Inflammatory macrophage (primary cell): ENCODE results near the gene CYTH4.
"Not testable (repeated sequence)": the region's sequence is repeated elsewhere in the genome, so short reads cannot be mapped to it uniquely, and the experiment has no call there.

Experiments used
- DNase-seq, 2 donors: peaks; one replicate each; pipeline ENCODE4 v3.0.0-alpha.2; 2020 to 2022
- total RNA-seq, 18 experiments: gene quantifications; one replicate each; lab custom pipeline; 2026; ENCODE audit warnings: mixed read lengths in 6 of 18, inconsistent platforms in 2 of 18; lab: John Stamatoyannopoulos, UW

CYTH4 gene, protein sequence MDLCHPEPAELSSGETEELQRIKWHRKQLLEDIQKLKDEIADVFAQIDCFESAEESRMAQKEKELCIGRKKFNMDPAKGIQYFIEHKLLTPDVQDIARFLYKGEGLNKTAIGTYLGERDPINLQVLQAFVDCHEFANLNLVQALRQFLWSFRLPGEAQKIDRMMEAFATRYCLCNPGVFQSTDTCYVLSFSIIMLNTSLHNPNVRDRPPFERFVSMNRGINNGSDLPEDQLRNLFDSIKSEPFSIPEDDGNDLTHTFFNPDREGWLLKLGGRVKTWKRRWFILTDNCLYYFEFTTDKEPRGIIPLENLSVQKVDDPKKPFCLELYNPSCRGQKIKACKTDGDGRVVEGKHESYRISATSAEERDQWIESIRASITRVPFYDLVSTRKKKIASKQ
- total RNA-seq: 20.8 to 461 (median 208) reads per million in 18 experiments

- peak; percentile 86 to 95 for DNase-seq
Observed at GRCh38 chr22:37282385-37282677, at the start of gene CYTH4. TSS of gene CYTH4 (plus strand) at chr22:37282508. CDS start at chr22:37282570, 62 bp downstream.

DNA sequence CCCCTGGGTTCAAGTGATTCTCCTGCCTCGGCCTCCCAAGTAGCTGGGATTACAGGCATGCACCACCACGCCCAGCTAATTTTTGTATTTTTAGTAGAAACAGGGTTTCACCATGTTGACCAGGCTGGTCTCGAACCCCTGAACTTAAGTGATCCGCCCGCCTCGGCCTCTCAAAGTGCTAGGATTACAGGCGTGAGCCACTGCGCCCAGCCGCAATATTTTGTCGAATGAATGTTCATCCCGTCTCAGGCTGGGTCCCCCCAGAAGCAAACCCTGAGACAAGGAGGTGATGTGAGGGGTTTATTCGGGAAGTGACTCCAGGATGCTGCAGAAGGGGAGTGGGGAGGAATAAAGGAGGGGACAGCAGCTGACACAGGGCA lies 48.9 kb upstream of the CYTH4 start:
- DNase-seq: not testable (repeated sequence)

- DNase-seq: peak; percentile 56 to 74
Observed at GRCh38 chr22:37233751-37234631, 48.3 kb upstream of the CYTH4 start.

DNA sequence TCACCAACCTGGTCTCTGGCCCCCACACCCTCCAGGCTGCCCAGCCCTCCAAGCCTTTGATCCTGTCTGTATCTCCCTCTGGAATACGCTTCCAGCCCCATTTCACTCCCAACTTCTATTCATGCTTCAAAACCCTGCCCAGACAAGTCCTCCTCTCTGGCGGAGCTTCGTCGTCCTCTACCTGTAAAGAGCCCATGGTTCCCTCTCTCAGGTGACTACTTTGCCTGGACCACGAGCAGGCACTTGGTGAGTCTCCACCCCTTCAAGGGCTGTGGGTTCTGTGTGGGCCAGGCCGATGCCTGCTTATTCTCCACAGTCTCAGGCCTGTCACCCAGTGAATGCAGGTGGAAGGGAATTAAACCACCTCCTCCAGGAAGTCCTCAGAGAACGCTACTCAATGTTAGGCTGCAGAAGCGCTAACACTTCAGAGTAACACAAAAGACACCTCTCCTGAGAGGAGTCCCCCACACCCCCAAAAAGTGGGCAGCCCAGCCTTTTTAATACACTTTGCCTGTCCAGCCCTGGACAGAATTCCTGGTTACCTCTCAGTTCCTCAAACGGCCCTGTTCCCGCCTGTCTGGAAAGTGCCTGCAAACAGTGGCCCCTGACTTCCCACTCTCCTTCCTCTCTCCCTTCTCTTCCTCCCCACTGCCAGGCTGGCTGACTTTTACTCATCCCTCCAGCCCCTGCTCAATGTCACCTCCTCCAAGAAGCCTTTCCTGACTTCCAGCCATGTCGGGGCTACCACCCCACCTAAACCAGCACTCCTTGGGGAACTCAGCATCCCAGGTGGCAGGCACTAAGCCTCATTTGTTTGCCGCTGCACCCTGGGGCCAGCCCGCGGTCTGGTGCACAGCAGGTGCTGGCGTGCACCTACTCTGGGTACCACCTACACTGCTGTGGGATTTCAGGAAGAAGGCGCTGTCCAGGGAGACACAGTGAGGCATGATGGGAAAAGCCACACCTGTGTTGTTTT lies 47.3 kb upstream of the CYTH4 start:
- DNase-seq: no peak

GRCh38 chr22:37235897-37236607 lies 46.3 kb upstream of the CYTH4 start:
- DNase-seq: peak; percentile 86 to 90

DNA sequence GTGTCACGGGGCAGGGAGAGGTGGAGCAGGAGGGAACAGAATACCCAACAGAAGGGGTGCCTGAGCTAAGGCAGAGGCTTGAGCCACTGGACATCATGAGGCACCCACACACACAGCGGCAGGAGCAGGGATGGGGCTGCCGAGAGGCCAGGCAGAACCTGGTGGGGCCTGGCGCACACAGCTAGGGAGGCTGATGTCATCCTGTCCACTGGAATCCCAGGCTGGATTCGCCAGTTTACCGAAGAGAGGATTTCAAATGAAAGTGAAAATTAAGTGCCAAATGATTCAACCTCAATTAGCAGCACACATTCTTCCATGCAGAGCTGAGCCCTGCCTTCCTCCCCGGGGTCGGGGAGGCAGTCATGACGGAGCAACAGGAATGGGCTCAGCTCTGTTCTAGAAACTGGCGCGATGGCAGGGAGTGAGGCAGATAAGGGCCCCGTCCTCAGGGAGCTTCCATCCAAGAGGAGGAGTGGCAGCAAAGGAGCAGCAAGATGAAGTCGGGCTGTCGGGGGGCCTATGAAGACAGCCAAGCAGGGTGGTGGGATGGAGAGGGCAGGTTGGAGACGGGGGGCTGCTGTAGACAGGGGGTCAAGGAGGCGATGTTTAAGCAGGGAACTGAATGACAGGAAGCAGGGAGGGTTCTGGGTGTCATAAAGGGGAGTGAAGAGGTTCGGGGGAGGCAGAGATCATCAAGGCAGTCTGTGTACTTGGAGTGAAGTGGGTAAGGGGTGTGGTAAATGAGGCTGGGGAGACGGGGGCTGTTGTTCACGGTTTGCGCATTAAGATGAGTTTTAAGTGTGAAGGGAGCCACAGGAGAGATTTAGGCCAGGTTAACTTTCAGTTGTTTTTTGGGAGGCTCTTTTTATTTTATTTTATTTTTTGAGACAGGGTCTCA lies 44.7 kb upstream of the CYTH4 start:
- no peak for DNase-seq

- DNase-seq: no peak
Observed at GRCh38 chr22:37239336-37240239, 42.7 kb upstream of the CYTH4 start.

- DNase-seq: no peak
Observed at GRCh38 chr22:37240240-37240940, 41.9 kb upstream of the CYTH4 start.

DNA sequence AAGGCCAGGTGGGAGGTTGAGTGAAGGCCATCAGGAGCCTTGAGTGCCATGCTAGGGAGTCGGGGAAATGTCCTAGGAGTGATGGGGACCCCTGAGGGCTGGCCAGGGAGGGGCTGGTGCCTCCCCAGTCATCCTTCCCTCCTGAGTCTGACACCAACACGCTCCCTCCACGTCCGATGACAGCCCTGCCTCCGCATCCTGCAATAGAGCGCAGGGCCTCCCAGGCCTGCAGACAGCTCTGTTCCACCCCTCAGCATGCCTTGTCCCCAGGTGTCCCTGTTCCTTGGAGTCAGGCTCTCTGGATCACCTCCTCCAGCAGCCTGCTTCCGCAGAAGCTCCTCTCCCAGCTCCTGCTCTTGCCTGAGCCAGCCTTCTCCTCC lies 41.4 kb upstream of the CYTH4 start:
- no peak for DNase-seq

- peak; percentile 59 to 88 for DNase-seq
Observed at GRCh38 chr22:37241351-37242142, 40.8 kb upstream of the CYTH4 start.

GRCh38 chr22:37242395-37242918 lies 39.9 kb upstream of the CYTH4 start:
- peak; percentile 94 to 98 for DNase-seq

DNA sequence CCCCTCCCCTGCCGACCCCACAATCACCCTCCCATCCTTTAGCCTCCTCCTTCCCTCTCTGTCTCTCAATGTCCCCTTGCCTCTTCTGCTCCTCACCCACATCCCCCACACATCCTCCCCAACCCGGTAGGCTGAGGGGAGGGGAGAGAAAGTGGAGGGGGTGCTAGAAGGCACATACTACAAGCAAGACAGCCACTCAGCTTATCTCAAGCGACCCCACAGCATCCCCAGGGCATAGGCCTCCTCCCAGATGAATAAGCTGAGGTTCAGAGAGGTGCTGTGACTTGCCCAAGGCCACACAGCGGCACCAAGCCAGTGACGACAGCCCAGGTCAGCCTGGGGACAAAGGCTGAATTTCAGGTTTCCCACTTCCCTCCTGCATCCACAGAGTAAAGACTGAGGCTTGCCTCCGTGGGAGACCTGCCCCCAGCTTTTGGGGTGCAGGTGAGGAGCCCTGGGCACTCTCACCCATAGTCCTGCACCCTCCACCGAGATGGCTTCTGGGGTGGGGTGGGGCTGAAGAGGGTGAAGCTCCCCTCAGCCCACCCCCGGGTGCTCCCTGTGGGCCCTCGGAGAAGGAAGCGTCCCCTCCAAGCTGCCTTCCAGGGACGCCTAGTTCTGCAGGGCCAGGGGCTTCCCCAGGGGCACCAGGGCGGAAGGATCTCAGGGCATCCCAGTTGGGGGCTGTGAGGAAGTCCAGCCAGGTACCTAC lies 38.8 kb upstream of the CYTH4 start:
- DNase-seq: peak in 1 of 2 donors; percentile 55

GRCh38 chr22:37244114-37244921 lies 38.0 kb upstream of the CYTH4 start, which contains the start of gene RAC2:
TSS of gene RAC2 (minus strand) at chr22:37244269. CDS start at chr22:37244148, 121 bp downstream.
- peak; percentile 90 to 94 for DNase-seq

DNA sequence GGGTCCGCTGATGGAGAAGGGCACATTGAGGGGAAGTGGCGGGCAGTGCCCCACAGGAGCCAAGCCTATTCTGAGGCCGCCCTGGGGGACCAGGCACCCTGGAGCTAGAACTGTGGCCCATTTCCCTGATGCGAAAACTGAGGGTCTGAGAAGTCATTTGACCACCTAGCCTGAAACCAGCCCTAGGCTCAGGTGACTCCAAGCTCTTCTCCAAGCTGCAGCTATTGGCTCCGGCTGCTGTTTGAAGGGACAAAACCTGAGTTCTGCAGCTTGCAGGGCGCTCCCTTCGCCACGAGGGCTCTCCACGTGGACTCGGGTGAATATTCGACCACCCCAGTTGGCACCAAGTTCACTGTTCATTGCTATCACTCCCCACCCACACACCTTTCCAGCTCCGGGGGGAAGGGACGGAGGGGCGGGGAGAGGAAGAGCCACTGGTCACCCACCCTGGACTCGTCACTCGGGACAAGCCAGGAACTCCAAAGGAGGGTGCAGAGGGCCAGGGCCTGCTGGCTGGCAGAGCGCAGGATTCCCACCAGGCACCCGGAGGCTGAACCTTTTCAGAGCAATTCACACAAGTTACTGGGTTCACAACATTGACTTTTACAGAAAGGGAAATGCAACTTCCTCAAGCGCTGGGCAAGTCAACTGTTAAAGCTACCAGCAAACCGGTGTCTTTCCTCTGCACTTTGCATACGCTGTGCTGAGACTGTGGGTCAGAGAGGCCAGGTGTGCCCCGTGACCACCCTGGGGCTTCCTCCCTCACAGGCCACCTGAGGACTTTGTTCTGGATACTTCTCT lies 37.2 kb upstream of the CYTH4 start:
- DNase-seq: peak; percentile 52

GRCh38 chr22:37245740-37246139 lies 36.6 kb upstream of the CYTH4 start:
- DNase-seq: no peak
